Measurements from ENCODE around the gene TNFRSF19.

TNFRSF19 gene

DNA sequence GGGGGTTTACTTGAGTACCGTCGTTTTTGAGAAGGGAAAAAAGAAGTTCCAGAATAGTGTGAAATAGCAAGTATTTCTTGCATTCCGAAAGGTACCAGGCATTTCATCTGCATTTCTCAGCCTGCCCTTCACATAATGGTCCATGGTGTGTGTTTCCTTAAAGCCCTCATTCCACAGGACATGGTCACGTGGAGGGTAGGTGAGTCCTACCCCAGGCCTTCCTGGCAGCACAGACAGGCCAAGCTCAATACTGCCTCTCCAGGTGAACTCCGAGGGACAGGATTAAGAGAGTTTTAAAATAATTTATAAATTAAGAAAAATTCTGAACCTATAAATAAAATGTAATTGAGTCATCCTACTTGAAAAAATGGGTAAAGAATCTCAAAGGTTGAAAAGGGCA is 64.7 kb downstream of the TNFRSF19 start:
- TF ChIP-seq, protein P1, sequence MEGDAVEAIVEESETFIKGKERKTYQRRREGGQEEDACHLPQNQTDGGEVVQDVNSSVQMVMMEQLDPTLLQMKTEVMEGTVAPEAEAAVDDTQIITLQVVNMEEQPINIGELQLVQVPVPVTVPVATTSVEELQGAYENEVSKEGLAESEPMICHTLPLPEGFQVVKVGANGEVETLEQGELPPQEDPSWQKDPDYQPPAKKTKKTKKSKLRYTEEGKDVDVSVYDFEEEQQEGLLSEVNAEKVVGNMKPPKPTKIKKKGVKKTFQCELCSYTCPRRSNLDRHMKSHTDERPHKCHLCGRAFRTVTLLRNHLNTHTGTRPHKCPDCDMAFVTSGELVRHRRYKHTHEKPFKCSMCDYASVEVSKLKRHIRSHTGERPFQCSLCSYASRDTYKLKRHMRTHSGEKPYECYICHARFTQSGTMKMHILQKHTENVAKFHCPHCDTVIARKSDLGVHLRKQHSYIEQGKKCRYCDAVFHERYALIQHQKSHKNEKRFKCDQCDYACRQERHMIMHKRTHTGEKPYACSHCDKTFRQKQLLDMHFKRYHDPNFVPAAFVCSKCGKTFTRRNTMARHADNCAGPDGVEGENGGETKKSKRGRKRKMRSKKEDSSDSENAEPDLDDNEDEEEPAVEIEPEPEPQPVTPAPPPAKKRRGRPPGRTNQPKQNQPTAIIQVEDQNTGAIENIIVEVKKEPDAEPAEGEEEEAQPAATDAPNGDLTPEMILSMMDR (IDR thresholded peaks at IDR 0.05; ENCODE audit: low read length, missing control alignments) = no peak
- DNase-seq (ENCODE audit: low read depth) = no peak
- H3K4me3 ChIP-seq (replicated peaks; ENCODE audit: low read depth, low read length) = no peak overlapping the region

DNA sequence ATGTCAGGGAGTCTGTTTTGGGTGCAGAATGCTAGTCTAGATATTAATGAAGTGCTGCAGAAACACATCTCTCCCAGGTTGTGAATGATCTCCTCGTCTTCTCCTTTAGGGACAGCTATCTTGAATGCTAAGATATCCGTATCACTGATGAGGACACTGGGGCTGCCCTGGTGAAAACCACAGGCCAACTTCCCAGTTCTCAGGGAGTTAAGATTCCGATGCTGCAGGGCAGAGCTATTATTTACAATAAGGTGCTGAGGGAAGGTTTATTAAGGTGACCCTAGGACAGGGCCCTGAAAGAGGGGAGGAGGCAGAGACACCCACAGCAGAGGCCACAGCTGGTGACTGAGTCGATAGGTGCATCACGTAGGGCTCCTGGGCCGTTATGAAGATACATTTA is 66.1 kb downstream of the TNFRSF19 start:
- DNase-seq (ENCODE audit: low read depth) = no peak
- H3K4me3 ChIP-seq (replicated peaks; ENCODE audit: low read depth, low read length) = no peak overlapping the region
- TF ChIP-seq, protein P1 (IDR thresholded peaks at IDR 0.05; ENCODE audit: low read length, missing control alignments) = no peak

DNA sequence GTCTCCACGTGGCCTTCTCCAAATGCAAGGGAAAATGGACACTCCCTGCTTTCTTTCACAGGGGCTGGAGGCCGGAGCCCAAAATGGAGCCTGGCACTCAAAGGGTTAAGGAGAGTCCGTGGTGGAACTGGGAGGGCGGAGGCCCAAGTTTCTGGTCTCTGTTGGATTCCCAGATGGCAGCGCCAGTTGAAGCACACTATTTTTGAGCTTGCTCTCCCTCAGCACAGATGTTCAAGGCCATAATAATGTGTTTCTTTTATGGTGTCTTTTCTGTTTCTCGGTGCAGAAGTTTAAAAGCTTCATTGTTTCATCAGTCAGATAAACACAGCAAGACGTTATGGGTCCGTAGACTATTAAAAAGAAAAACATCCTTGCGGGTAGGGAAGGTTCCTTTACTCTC is 67.6 kb downstream of the TNFRSF19 start:
- no peak for DNase-seq (ENCODE audit: low read depth)
- no peak overlapping the region for H3K4me3 ChIP-seq (replicated peaks; ENCODE audit: low read depth, low read length)
- TF ChIP-seq, protein P1 (IDR thresholded peaks at IDR 0.05; ENCODE audit: low read length, missing control alignments) = no peak

DNA sequence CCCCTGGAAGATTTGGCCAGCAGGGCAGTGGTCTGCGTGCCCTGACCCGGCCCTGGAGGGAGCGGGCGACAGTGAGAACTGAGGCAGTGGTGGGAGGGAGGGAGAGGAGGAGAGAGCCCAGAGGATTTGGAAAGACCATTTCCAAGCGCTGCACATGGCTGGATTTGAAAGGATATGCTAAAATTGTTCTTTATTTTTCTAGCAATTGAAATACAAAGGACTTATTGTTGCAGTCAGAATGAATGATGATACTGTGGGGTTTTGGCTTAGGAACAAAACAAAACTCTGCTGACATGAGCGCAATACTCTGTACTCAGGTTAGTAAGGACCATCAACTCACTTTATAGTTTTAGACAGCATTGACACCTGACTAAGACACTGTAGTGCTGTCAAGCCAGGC is 69.5 kb downstream of the TNFRSF19 start:
- TF ChIP-seq, protein P1 (IDR thresholded peaks at IDR 0.05; ENCODE audit: low read length, missing control alignments) = no peak
- H3K4me3 ChIP-seq (replicated peaks; ENCODE audit: low read depth, low read length) = no peak overlapping the region
- no peak for DNase-seq (ENCODE audit: low read depth)

DNA sequence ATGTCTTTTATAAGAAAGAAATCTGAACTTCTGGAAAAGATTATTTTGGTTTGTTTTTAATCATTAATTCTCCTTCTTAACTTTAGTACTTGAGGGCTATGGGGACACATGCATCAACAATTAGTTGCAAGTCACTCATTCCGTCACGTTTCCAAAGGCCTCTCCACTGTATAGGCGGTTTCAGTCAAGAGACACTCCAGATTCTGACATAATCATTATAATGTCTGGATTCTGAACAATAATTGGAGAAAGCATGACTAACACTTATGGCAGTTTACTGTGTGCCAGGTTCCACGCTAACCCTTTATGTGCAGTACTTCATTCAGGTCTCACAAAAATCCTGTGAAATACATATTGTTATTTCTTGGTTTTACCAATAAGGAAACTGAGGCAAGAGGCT is 71.9 kb downstream of the TNFRSF19 start:
- no peak for DNase-seq (ENCODE audit: low read depth)
- TF ChIP-seq, protein P1 (IDR thresholded peaks at IDR 0.05; ENCODE audit: low read length, missing control alignments) = no peak
- H3K4me3 ChIP-seq (replicated peaks; ENCODE audit: low read depth, low read length) = no peak overlapping the region

DNA sequence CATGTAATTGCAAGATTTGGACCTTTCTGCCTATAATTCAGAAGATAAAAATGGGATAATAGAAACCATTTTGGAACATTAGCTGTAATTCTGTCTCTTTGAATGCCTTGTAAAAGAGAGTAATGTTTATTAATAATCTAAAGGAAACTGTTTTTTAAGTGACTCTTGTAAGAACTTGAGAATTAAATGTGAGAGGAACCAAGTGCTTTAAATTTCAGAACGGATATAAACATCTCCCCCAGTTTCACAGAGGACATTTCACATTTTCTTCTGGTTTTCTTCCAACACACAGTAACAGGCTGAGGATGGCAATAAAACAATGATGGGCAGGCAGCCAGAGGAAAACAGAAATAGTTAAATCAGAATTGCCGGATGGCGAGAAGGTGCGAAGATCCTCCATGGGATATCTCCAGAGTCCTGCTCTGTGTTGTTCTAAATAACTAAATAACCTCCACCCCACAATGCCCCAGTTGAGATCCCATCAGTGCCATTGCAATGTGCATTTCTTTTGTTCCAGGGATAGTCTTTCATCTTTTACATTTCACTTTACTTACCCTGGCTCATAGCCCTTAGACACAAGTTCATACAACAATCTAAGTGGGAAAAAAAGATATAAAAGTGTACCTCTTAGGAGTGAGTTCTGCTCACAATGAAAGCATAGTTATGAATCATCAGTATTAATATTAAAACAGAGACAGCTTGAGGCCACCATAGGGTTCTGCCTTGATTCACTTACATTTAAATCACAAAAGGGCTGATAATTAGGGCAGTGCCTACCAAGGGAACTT is 73.3 kb downstream of the TNFRSF19 start:
- TF ChIP-seq, protein P1 (IDR thresholded peaks at IDR 0.05; ENCODE audit: low read length, missing control alignments) = no peak
- H3K4me3 ChIP-seq (replicated peaks; ENCODE audit: low read depth, low read length) = no peak overlapping the region
- peak; percentile 40 for DNase-seq (ENCODE audit: low read depth)

DNA sequence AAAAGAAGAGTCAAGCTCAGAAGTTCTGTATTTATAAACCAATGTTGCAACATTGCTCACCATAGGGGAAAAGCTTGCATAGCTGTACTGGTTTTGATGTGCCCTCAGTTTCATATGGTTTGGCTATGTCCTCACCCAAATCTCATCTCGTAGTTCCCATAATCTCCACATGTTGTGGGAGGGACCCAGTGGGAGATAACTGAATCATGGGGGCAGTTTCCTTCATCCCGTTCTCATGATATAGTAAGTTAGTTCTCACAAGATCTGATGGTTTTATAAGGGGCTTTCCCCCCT is 73.9 kb downstream of the TNFRSF19 start:
- DNase-seq (ENCODE audit: low read depth) = peak; percentile 41
- no peak overlapping the region for H3K4me3 ChIP-seq (replicated peaks; ENCODE audit: low read depth, low read length)
- TF ChIP-seq, protein P1 (IDR thresholded peaks at IDR 0.05; ENCODE audit: low read length, missing control alignments) = no peak

Data from fibroblast of pulmonary artery (primary cell).